Thoracic aorta endothelial cell (primary cell): ENCODE data around the gene LEP. TPM values are rescaled to one million over a fixed set of nuclear protein-coding genes. Genes with fewer than 3 reads are reported as not detected.

Experiments
- small RNA-seq: library from RNA; depleted of rRNA; stranded (forward); fragments of <200 nt; gene quantifications from one replicate; pipeline ENCODE3, GENCODE V24; 2012
- total RNA-seq: library from RNA; depleted of rRNA; stranded (reverse); fragments of >200 nt; gene quantifications from 2 replicates; pipeline ENCODE4 v1.2.3, GENCODE V29; 2012

Gene LEP
- not detected in 2 replicates for total RNA-seq

DNA sequence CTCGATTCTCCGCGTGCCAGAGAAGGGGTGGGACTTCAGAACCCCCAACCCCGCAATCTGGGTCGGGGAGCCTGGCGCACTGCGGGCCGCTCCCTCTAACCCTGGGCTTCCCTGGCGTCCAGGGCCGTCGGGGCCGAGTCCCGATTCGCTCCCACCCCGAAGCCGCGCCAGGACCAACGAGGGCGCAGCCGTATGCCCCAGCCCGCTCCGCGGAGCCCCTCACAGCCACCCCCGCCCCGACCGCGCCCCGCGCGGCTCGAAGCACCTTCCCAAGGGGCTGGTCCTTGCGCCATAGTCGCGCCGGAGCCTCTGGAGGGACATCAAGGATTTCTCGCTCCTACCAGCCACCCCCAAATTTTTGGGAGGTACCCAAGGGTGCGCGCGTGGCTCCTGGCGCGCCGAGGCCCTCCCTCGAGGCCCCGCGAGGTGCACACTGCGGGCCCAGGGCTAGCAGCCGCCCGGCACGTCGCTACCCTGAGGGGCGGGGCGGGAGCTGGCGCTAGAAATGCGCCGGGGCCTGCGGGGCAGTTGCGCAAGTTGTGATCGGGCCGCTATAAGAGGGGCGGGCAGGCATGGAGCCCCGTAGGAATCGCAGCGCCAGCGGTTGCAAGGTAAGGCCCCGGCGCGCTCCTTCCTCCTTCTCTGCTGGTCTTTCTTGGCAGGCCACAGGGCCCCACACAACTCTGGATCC is at the start of gene LEP:
LEP (plus strand) TSS at position 583 of the 691 bp plus-strand sequence. CDS start 10,741 bp downstream, outside the sequence.

Small RNA genes lying within 50 kb of the gene (small RNA-seq; reads per million reads assigned to genes)
- gene MIR129-1: not detected

Other genes with a start within 250 kb of the LEP start
- 1.3 and 1.7 TPM in 2 replicates for gene LRRC4, start 209.8 kb upstream of the LEP start, total RNA-seq
- 28.5 and 37.6 TPM in 2 replicates for gene RBM28, start 102.6 kb downstream of the LEP start, total RNA-seq
- gene PRRT4, start 120.4 kb downstream of the LEP start, total RNA-seq: not detected in 2 replicates
- gene IMPDH1, start 168.7 kb downstream of the LEP start, total RNA-seq: 58.5 and 82.0 TPM in 2 replicates
- gene HILPDA, start 214.6 kb downstream of the LEP start, total RNA-seq: 12.2 and 12.7 TPM in 2 replicates
- 40.7 and 46.0 TPM in 2 replicates for gene METTL2B, start 235.5 kb downstream of the LEP start, total RNA-seq